Adrenal gland (tissue), 12 donors: ENCODE measurements around the gene CSRNP2. TPM values are rescaled to one million over a fixed set of nuclear protein-coding genes. Genes with fewer than 3 reads are reported as not detected.
A peak's percentile ranks its signal among the peaks of the same experiment; 100 is the strongest.

ENCODE experiments used
- DNase-seq, 7 donors: peaks; one replicate each; pipeline ENCODE4 v3.0.0-alpha.2; 2019 to 2020
- H3K27ac ChIP-seq, 5 donors: fragments of 200-600 bp; sonication (generic) in 4 of 5; 1 replicate in 3 of 5; 2 replicates in 2 of 5; pipeline versions ENCODE4 v1.5.1 to v1.8.0; 2016 to 2020; ENCODE audit warnings: mild to moderate bottlenecking in 1 of 5
- H3K27me3 ChIP-seq: fragments of 200-600 bp; 2 replicates; pipeline ENCODE4 v1.8.0; 2021
- H3K36me3 ChIP-seq, 2 donors: fragments of 200-600 bp; replicated peaks in 1 of 2; 1 replicate in 1 of 2; 2 replicates in 1 of 2; pipeline versions ENCODE4 v1.5.1 to v1.8.0; 2018 to 2022
- H3K4me1 ChIP-seq, 2 donors: fragments of 200-600 bp; replicated peaks in 1 of 2; 1 replicate in 1 of 2; 2 replicates in 1 of 2; pipeline versions ENCODE4 v1.5.1 to v1.8.0; 2018 to 2021
- H3K4me3 ChIP-seq, 4 donors: fragments of 200-600 bp; sonication (generic) in 3 of 4; one replicate each; pipeline ENCODE4 v1.5.1; 2016 to 2018
- H3K9me3 ChIP-seq, 3 donors: fragments of 200-600 bp; sonication (generic) in 1 of 3; replicated peaks in 1 of 3; 1 replicate in 2 of 3; 2 replicates in 1 of 3; pipeline versions ENCODE4 v1.5.1 to v1.8.0; 2016 to 2021
- CTCF ChIP-seq, 6 experiments: fragments of 450-650 bp in 4 of 6; fragments of 200-600 bp in 2 of 6; sonication (generic) in 1 of 6; IDR thresholded peaks; 1 replicate in 5 of 6; 2 replicates in 1 of 6; pipeline versions ENCODE4 v1.5.1 to v1.8.0; 2016 to 2021; ENCODE audit warnings: antibody characterized with exemption in 6 of 6, mild to moderate bottlenecking in 2 of 6, moderate library complexity in 1 of 6
- POLR2A ChIP-seq, 2 donors: fragments of 450-650 bp; IDR thresholded peaks; one replicate each; pipeline ENCODE4 v1.6.1; 2017; ENCODE audit warnings: antibody characterized with exemption in 2 of 2, mild to moderate bottlenecking in 2 of 2, moderate library complexity in 1 of 2
- WGBS, 4 donors: extraction: QIAGEN DNeasy Blood & Tissue Kit in 2 of 4; methylation state at CpG; one replicate each; pipeline versions ENCODE4 v1.1.5 to v1.1.7; 2013 to 2017; 5-methylcytosine and 5-hydroxymethylcytosine counted together
- intact Hi-C, 2 donors: fragments of 100-400 bp; cut with DNase I; formaldehyde crosslinking; loops; one replicate each; pipeline versions ENCODE4 v1.14.1 to v1.15.0; 2022 to 2023
- polyA plus RNA-seq, 3 donors: library from polyadenylated mRNA; stranded (reverse); fragments of 200-250 nt in 2 of 3; fragments of 350-450 nt in 1 of 3; fragmentation: Illumina TruSeq in 1 of 3; extraction: RNeasy Lipid Tissue Mini Kit (QIAGEN cat#74804) in 1 of 3; gene quantifications; one replicate each; pipeline ENCODE4 v1.2.3, GENCODE V29; 2013 to 2014
- total RNA-seq, 9 donors: library from RNA; depleted of rRNA in 4 of 9; stranded (reverse); fragments of >200 nt in 4 of 9; fragments of 120-200 nt in 1 of 9; fragmentation: NEBNext Ultra II Directional in 1 of 9; extraction: Animal tissue kit (Norgen Biotek cat#: 25700) in 1 of 9; gene quantifications; one replicate each; pipeline versions ENCODE4 v1.1.0 to v1.2.4, GENCODE V29; 2013 to 2023
- donor health status: healthy with polysubstance abuse.
- donor health status: Bipolar disorder and iron deficiency.
- donor health status: DM: yes; HTN: yes; CAD: no.
- donor health status: DM: no; HTN: no; CAD: no.
- donor health status: DM: no; HTN: no; CAD: no.
- donor health status: DM: yes; HTN: yes; CAD: no.

Gene CSRNP2
- total and polyA plus RNA-seq, 12 donors, result 15.6 to 29.2 (median 22.7) TPM

- H3K4me1 ChIP-seq, result peaks cover 15 to 18% of the 10 kb centered on the region in 2 donors
- H3K36me3 ChIP-seq, result peaks cover 0 to 14% of the 10 kb centered on the region in 2 donors
- intact Hi-C loops, result loop anchor here in 1 of 2 donors (5.0 kb wide), 1 partner anchor 294 kb away; no protein-coding TSS in a partner anchor
- TF ChIP-seq CTCF (IDR thresholded peaks at IDR 0.05) (peak; percentile 70 to 93 (median 90)), POLR2A (IDR thresholded peaks at IDR 0.05) (peak; percentile 73 to 91)
- no peaks in the 10 kb centered on the region for H3K27me3 ChIP-seq
- DNase-seq, result peak; percentile 92 to 98 (median 97)
- 4 to 7% (median 4%) methylated on average over 28 to 51 of the region's 51 CpGs for WGBS, 4 donors
- peak within 1 kb of the TSS; percentile 80 to 96 (median 93) for H3K27ac ChIP-seq
- H3K4me3 ChIP-seq, result peak within 1 kb of the TSS; percentile 50 to 93 (median 82)
- no peaks in the 10 kb centered on the region for H3K9me3 ChIP-seq
These were observed 35.5 kb downstream of the CSRNP2 start, which contains the start of gene LETMD1 for GRCh38 chr12:51047655-51048540. LETMD1 (plus strand) TSS chr12:51048327; CDS start chr12:51048357, 30 bp downstream.

GRCh38 chr12:51036279-51036678, 47.1 kb downstream of the CSRNP2 start:
- Histone ChIP-seq H3K4me1 (no peaks in the 10 kb centered on the region), H3K4me3 (no peak overlapping the region), H3K27ac (no peak overlapping the region), H3K9me3 (no peaks in the 10 kb centered on the region), H3K27me3 (no peaks in the 10 kb centered on the region), H3K36me3 (no peaks in the 10 kb centered on the region)
- intact Hi-C loops, result no loop called here
- WGBS, 4 donors, result 73 to 75% (median 74%) methylated on average over 3 of the region's 3 CpGs
- no peak for DNase-seq
- TF ChIP-seq POLR2A (IDR thresholded peaks at IDR 0.05) (no peak), CTCF (IDR thresholded peaks at IDR 0.05) (no peak)

- Histone ChIP-seq H3K27ac (no peak overlapping the region), H3K4me3 (no peak overlapping the region), H3K27me3 (no peaks in the 10 kb centered on the region), H3K9me3 (no peaks in the 10 kb centered on the region), H3K4me1 (no peaks in the 10 kb centered on the region), H3K36me3 (no peaks in the 10 kb centered on the region)
- WGBS, 4 donors, result 88 to 95% (median 92%) methylated on average over 4 of the region's 4 CpGs
- TF ChIP-seq POLR2A (IDR thresholded peaks at IDR 0.05) (no peak), CTCF (IDR thresholded peaks at IDR 0.05) (no peak)
- intact Hi-C loops, result no loop called here
- no peak for DNase-seq
These were observed 49.8 kb downstream of the CSRNP2 start for GRCh38 chr12:51033457-51034089.

DNA sequence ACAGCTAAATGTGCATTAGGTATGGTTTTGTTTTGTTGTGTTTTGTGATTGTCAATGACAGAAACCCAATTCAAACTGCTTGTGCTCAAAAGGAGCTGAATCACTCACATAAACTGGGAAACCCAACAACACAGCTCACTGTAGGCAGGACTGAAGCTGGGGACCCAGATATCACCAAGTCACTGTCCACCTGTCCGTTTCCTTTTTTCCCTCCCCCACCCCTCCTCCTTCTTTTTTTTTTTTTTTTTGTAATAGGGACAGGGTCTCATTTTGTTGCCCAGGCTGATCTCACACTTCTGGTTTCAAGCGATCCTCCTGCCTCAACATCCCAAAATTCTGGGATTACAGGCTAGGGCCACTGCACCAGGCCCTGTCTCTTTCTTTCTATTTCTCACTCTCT, 50.3 kb downstream of the CSRNP2 start:
- Histone ChIP-seq H3K4me3 (no peak overlapping the region), H3K36me3 (no peaks in the 10 kb centered on the region), H3K27me3 (no peaks in the 10 kb centered on the region), H3K9me3 (no peaks in the 10 kb centered on the region), H3K27ac (no peak overlapping the region), H3K4me1 (no peaks in the 10 kb centered on the region)
- TF ChIP-seq CTCF (IDR thresholded peaks at IDR 0.05), result no peak
- TF ChIP-seq POLR2A (IDR thresholded peaks at IDR 0.05), result no peak
- intact Hi-C loops, result no loop called here
- DNase-seq, result no peak
- 68 to 90% (median 76%) methylated on average over 2 of the region's 2 CpGs for WGBS, 4 donors
